ENCODE results near the gene ACVR1B. TPM values are rescaled to one million over a fixed set of nuclear protein-coding genes. Genes with fewer than 3 reads are reported as not detected.

ACVR1B gene
- total RNA-seq, 1 experiment from 2014 or later, result 13.4 TPM

DNA sequence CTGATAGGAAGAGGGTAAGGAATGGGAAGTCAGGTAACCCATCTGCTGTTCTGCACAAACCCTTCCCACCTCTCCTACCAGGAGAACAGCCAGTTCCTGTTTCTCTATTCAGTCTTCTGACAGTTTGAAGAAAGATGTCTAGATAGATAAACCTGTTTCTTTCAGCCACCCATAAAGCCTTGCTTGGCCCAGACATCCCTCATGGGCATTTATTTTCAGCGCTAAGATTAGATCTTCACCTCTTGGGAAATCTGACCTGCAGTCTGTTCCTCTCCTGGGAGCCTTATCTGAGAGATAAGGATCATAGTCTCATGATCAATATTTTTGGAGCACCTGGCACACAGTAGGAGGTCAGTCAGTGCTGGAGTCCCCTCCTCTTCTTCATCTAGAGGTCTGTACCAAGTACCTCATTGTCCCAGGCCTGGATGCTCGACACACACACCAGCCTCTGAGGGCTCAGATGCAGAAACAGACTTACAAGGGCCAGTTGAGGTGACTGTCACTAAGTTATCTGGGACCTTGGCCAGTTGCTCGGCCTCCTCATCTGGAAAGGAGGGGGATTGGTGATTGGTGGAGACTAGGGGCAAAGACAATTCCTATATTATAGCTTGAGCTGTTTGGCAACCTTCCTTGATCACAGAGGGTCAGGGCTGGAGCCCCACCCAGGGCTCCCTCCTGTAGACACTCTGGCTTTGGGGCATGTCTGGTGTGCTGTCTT lies 26.0 kb upstream of the ACVR1B start:
- H3K4me1 ChIP-seq (replicated peaks; ENCODE audit: insufficient read depth), result no peaks in the 10 kb centered on the region
- TF ChIP-seq, protein P1, sequence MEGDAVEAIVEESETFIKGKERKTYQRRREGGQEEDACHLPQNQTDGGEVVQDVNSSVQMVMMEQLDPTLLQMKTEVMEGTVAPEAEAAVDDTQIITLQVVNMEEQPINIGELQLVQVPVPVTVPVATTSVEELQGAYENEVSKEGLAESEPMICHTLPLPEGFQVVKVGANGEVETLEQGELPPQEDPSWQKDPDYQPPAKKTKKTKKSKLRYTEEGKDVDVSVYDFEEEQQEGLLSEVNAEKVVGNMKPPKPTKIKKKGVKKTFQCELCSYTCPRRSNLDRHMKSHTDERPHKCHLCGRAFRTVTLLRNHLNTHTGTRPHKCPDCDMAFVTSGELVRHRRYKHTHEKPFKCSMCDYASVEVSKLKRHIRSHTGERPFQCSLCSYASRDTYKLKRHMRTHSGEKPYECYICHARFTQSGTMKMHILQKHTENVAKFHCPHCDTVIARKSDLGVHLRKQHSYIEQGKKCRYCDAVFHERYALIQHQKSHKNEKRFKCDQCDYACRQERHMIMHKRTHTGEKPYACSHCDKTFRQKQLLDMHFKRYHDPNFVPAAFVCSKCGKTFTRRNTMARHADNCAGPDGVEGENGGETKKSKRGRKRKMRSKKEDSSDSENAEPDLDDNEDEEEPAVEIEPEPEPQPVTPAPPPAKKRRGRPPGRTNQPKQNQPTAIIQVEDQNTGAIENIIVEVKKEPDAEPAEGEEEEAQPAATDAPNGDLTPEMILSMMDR (conservative IDR thresholded peaks at IDR 0.05), result no peak
- TF ChIP-seq EZH2 (IDR thresholded peaks at IDR 0.05; ENCODE audit: low read depth), result no peak
- no peak overlapping the region for H3K27ac ChIP-seq
- no peak overlapping the region for H2AFZ ChIP-seq
- no peaks in the 10 kb centered on the region for H3K79me2 ChIP-seq (ENCODE audit: low read depth)
- no peak overlapping the region for H3K4me2 ChIP-seq
- BruUV-seq (replicated peaks), result no TSS peak
- H3K9me3 ChIP-seq (ENCODE audit: insufficient read depth, low read depth), result no peaks in the 10 kb centered on the region
- no peaks in the 10 kb centered on the region for H4K20me1 ChIP-seq (ENCODE audit: insufficient read depth)
- no peak overlapping the region for H3K4me3 ChIP-seq
- CTCF ChIA-PET, result no interaction called here
- DNase-seq, result no peak
- POLR2A ChIA-PET (ENCODE audit: unreplicated experiment), result no interaction called here
- no peaks in the 10 kb centered on the region for H3K36me3 ChIP-seq (ENCODE audit: low read depth)
- no peaks in the 10 kb centered on the region for H3F3A ChIP-seq (ENCODE audit: insufficient read depth, low read depth)
- peaks cover 3% of the 10 kb centered on the region for H3K27me3 ChIP-seq (ENCODE audit: insufficient read depth, low read depth)
- no peaks in the 10 kb centered on the region for H3K9me2 ChIP-seq (ENCODE audit: insufficient read depth)
- intact Hi-C loops (cut with micrococcal nuclease; ENCODE audit: unreplicated experiment), result no loop called here

DNA sequence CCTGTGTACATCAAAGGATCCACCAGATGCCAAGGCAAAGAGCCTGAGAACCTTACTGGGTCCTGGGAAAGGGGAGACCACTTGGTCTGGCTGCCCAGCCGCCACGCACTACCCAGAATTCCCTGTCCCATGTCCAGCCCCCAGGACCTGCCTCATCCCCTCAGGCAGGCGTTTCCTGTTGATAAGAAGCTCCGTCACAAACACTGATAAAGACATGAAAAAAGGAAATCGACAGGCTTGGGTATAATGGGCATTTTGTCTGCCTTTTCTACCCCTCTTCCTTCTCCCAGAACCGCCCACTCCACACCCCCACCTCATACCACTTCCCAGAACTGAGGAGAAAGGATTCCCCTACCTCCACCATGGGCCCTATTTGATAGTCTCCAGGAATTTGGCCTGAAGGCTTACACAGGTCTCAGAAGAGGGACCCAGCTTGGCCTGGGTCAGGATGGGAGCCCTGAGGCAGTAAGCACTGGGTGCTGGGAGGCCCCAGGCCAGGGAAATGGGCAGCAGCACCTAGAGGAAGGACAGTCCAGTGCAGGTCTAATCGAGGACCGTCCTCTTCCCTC lies 25.4 kb upstream of the ACVR1B start:
- BruUV-seq (replicated peaks), result no TSS peak
- no peak overlapping the region for H3K4me3 ChIP-seq
- no peaks in the 10 kb centered on the region for H3F3A ChIP-seq (ENCODE audit: insufficient read depth, low read depth)
- TF ChIP-seq, protein P1 (conservative IDR thresholded peaks at IDR 0.05), result no peak
- no peak for TF ChIP-seq EZH2 (IDR thresholded peaks at IDR 0.05; ENCODE audit: low read depth)
- no peak overlapping the region for H3K4me2 ChIP-seq
- H3K27me3 ChIP-seq (ENCODE audit: insufficient read depth, low read depth), result peaks cover 6% of the 10 kb centered on the region
- ChIA-PET CTCF (no interaction called here), POLR2A (ENCODE audit: unreplicated experiment) (no interaction called here)
- intact Hi-C loops (cut with micrococcal nuclease; ENCODE audit: unreplicated experiment), result no loop called here
- no peak overlapping the region for H2AFZ ChIP-seq
- H3K9me2 ChIP-seq (ENCODE audit: insufficient read depth), result no peaks in the 10 kb centered on the region
- H3K36me3 ChIP-seq (ENCODE audit: low read depth), result no peaks in the 10 kb centered on the region
- no peaks in the 10 kb centered on the region for H3K9me3 ChIP-seq (ENCODE audit: insufficient read depth, low read depth)
- no peaks in the 10 kb centered on the region for H3K79me2 ChIP-seq (ENCODE audit: low read depth)
- H4K20me1 ChIP-seq (ENCODE audit: insufficient read depth), result no peaks in the 10 kb centered on the region
- DNase-seq, result no peak
- H3K4me1 ChIP-seq (replicated peaks; ENCODE audit: insufficient read depth), result no peaks in the 10 kb centered on the region
- H3K27ac ChIP-seq, result no peak overlapping the region

DNA sequence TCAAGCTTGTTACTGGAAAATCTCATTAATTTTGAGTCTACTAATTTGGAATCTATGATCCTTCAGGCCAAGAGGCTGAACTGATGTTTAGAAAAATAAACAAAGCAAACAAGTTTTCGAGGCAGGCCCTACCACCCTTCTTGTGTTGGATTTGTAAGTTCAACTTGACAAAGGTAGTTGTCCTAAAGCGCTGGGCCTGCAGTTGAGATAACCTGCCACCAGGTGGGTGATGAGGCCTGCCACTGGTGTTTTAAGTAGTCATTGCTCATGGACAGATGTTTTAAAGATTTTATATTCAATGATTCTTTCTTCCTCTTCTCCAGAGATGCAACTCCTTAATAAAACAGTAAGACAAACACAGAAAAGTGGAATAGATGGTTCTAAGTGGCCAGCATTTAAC lies 24.8 kb upstream of the ACVR1B start:
- Histone ChIP-seq H3K36me3 (ENCODE audit: low read depth) (no peaks in the 10 kb centered on the region), H3K4me1 (replicated peaks; ENCODE audit: insufficient read depth) (no peaks in the 10 kb centered on the region), H3K27me3 (ENCODE audit: insufficient read depth, low read depth) (peaks cover 10% of the 10 kb centered on the region), H4K20me1 (ENCODE audit: insufficient read depth) (no peaks in the 10 kb centered on the region), H3K4me2 (no peak overlapping the region), H2AFZ (no peak overlapping the region), H3K79me2 (ENCODE audit: low read depth) (no peaks in the 10 kb centered on the region), H3K27ac (no peak overlapping the region), H3F3A (ENCODE audit: insufficient read depth, low read depth) (no peaks in the 10 kb centered on the region), H3K9me2 (ENCODE audit: insufficient read depth) (no peaks in the 10 kb centered on the region), H3K4me3 (no peak overlapping the region), H3K9me3 (ENCODE audit: insufficient read depth, low read depth) (no peaks in the 10 kb centered on the region)
- DNase-seq, result peak in 1 of 2 experiments; percentile 12
- POLR2A ChIA-PET (ENCODE audit: unreplicated experiment), result no interaction called here
- CTCF ChIA-PET, result no interaction called here
- no TSS peak for BruUV-seq (replicated peaks)
- intact Hi-C loops (cut with micrococcal nuclease; ENCODE audit: unreplicated experiment), result no loop called here
- TF ChIP-seq EZH2 (IDR thresholded peaks at IDR 0.05; ENCODE audit: low read depth), result no peak
- TF ChIP-seq, protein P1 (conservative IDR thresholded peaks at IDR 0.05), result peak; percentile 66; the same call in 1 of the 2 replicates

Measured in PC-9 (cell line).